Mucosa of descending colon (tissue), 3 donors: ENCODE measurements around the gene UBTF. TPM values are rescaled to one million over a fixed set of nuclear protein-coding genes. Genes with fewer than 3 reads are reported as not detected.

Experiments used
- ATAC-seq: fragments of 200-7000 bp; cut with Tn5 transposase; one replicate; pipeline ENCODE4 v1.9.1; 2020; ENCODE audit warnings: mild to moderate bottlenecking, moderate library complexity
- DNase-seq, 3 donors: peaks; one replicate each; pipeline ENCODE4 v3.0.0-alpha.2; 2020
- H3K36me3 ChIP-seq: fragments of 200-600 bp; one replicate; pipeline ENCODE4 v1.8.0; 2021; ENCODE audit warnings: low read depth, mild to moderate bottlenecking
- H3K4me1 ChIP-seq: fragments of 200-600 bp; one replicate; pipeline ENCODE4 v1.8.0; 2021; ENCODE audit warnings: low read depth, mild to moderate bottlenecking
- H3K4me3 ChIP-seq: fragments of 200-600 bp; one replicate; pipeline ENCODE4 v1.8.0; 2021; ENCODE audit warnings: mild to moderate bottlenecking
- H3K9me3 ChIP-seq: fragments of 200-600 bp; one replicate; pipeline ENCODE4 v1.8.0; 2021; ENCODE audit warnings: mild to moderate bottlenecking
- CTCF ChIP-seq: fragments of 200-600 bp; IDR thresholded peaks from one replicate; pipeline ENCODE4 v1.8.0; 2022; ENCODE audit warnings: antibody characterized with exemption, mild to moderate bottlenecking
- intact Hi-C, 2 donors: fragments of 100-400 bp; cut with DNase I in 1 of 2; cut with micrococcal nuclease in 1 of 2; formaldehyde crosslinking; loops; one replicate each; pipeline versions ENCODE4 v1.11.0 to v1.11.1; 2022; cut with DNase I, micrococcal nuclease
- total RNA-seq, 3 donors: library from RNA; stranded (reverse); fragmentation: NEBNext Ultra II Directional in 2 of 3; extraction: Animal tissue kit (Norgen Biotek cat#: 25700) in 2 of 3; gene quantifications; one replicate each; pipeline versions ENCODE4 v1.2.1 to v1.2.4, GENCODE V29; 2021 to 2023
- donor health status: DM: no; HTN: no; CAD: no; lungs with moderate emphysema.
- donor health status: DM: no; HTN: no; CAD: no.
- donor health status: DM: no; HTN: yes; CAD: no.

UBTF gene
- total RNA-seq, 3 donors from 2014 or later = 68.6 to 88.4 (median 73.4) TPM

- ATAC-seq (peak; percentile 58), DNase-seq (peak; percentile 64 to 85 (median 82))
- peak overlapping the region; percentile 95 for H3K4me3 ChIP-seq
- H3K4me1 ChIP-seq = peaks cover 29% of the 10 kb centered on the region
- peak; percentile 53 for TF ChIP-seq CTCF
- no peaks in the 10 kb centered on the region for H3K9me3 ChIP-seq
- no peaks in the 10 kb centered on the region for H3K36me3 ChIP-seq
- intact Hi-C loops = loop anchor here (5.0 to 10.0 kb wide), 2 partner anchors 108 to 116 kb away; no protein-coding TSS in a partner anchor
These were observed 313 bp downstream of the UBTF start for GRCh38 chr17:44219108-44219615.

- Histone ChIP-seq H3K9me3 (no peaks in the 10 kb centered on the region), H3K36me3 (no peaks in the 10 kb centered on the region), H3K4me3 (peak overlapping the region; percentile 95), H3K4me1 (peaks cover 25% of the 10 kb centered on the region)
- ATAC-seq = peak; percentile 77
- peak; percentile 73 for TF ChIP-seq CTCF
- intact Hi-C loops = loop anchor here (5.0 to 10.0 kb wide), 2 partner anchors 109 to 116 kb away; no protein-coding TSS in a partner anchor
- DNase-seq = peak; percentile 88 to 94 (median 93)
These were observed 949 bp downstream of the UBTF start for GRCh38 chr17:44218344-44219107.

GRCh38 chr17:44217738-44218343 is 1.6 kb downstream of the UBTF start:
- intact Hi-C loops = loop anchor here (5.0 to 10.0 kb wide), 2 partner anchors 109 to 117 kb away; no protein-coding TSS in a partner anchor
- Histone ChIP-seq H3K9me3 (no peaks in the 10 kb centered on the region), H3K36me3 (no peaks in the 10 kb centered on the region), H3K4me1 (peaks cover 18% of the 10 kb centered on the region), H3K4me3 (no peak overlapping the region)
- DNase-seq (peak in 2 of 3 donors; percentile 62 to 70), ATAC-seq (no peak)
- no peak for TF ChIP-seq CTCF

GRCh38 chr17:44216694-44217093 is 2.8 kb downstream of the UBTF start:
- Histone ChIP-seq H3K4me3 (no peak overlapping the region), H3K36me3 (no peaks in the 10 kb centered on the region), H3K4me1 (peaks cover 12% of the 10 kb centered on the region), H3K9me3 (no peaks in the 10 kb centered on the region)
- no peak for ATAC-seq
- TF ChIP-seq CTCF = no peak
- DNase-seq = no peak
- intact Hi-C loops = loop anchor here (5.0 to 10.0 kb wide), 2 partner anchors 111 to 118 kb away; no protein-coding TSS in a partner anchor

- TF ChIP-seq CTCF = no peak
- Histone ChIP-seq H3K4me1 (peaks cover 12% of the 10 kb centered on the region), H3K36me3 (no peaks in the 10 kb centered on the region), H3K4me3 (no peak overlapping the region), H3K9me3 (no peaks in the 10 kb centered on the region)
- intact Hi-C loops = loop anchor here (5.0 to 10.0 kb wide), 2 partner anchors 111 to 119 kb away; no protein-coding TSS in a partner anchor
- DNase-seq (no peak), ATAC-seq (no peak)
These were observed 3.3 kb downstream of the UBTF start for GRCh38 chr17:44216173-44216572.
